ENCODE measurements around the gene SIL1.
"Not testable (repeated sequence)": the region's sequence is repeated elsewhere in the genome, so short reads cannot be mapped to it uniquely, and the experiment has no call there.

SIL1 gene

GRCh38 chr5:139137697-139138096 lies 60.5 kb downstream of the SIL1 start:
- no peak for DNase-seq

GRCh38 chr5:139134906-139135305 lies 63.3 kb downstream of the SIL1 start:
- DNase-seq = no peak

GRCh38 chr5:139133282-139133681 lies 64.9 kb downstream of the SIL1 start:
- no peak for DNase-seq

GRCh38 chr5:139132515-139132914 lies 65.7 kb downstream of the SIL1 start:
- no peak for DNase-seq

- DNase-seq = no peak
These were observed 66.2 kb downstream of the SIL1 start for GRCh38 chr5:139131921-139132432.

DNA sequence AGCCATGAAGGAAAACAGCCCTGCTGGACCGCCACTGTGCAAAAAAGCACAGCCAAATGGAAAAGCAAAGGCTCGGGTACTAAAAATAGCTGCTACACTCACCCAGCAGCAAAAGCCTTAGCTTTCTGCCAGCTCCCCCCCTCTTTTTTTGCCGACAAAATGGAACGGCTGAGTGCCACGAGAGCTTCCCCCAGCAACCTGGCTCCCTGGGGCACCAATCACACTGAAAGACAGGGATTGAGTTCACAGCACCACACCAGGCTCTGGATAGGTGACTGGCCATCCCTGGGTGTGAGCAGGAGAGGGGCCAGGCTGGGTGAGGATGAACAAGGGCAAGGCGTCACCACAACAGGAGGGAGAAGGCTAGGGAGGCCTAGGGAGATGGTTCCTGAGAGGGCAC lies 66.7 kb downstream of the SIL1 start:
- peak; percentile 56 for DNase-seq

DNA sequence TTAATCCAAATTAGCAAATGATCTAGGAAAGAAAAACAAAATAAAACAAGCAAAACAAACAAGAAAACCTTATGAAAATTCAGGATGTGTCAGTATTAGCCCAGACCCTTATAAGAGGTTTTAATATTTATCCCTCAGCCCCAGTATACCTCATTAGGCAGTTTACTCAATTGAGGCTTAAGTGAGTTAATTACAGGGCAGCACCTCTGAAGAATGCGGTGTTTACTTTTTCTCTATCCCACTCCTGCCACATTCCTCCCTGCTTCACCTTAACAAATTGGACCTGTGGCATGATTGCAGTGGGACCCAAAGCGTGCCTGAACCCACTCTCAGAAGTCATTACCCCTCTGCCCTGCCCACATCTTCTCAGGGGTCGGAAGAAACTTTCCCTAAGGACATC lies 67.1 kb downstream of the SIL1 start:
- no peak for DNase-seq

DNA sequence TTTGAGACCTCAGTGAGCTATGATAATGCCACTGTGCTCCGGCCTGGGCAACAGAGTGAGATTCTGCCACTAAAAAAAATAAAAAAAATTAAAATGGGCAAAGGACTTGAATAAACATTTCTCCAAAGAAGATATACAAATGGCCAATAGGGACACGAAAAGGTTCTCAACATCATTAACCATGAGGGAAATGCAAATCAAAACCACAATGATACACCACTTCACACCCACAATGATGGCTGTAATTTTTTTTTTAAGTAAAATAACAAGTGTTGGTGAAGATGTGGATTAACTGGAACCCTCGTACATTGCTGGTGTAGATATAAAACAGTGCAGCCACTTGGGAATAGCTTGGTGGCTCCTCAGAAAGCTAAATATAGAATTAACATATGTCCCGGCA lies 68.0 kb downstream of the SIL1 start:
- DNase-seq = no peak

DNA sequence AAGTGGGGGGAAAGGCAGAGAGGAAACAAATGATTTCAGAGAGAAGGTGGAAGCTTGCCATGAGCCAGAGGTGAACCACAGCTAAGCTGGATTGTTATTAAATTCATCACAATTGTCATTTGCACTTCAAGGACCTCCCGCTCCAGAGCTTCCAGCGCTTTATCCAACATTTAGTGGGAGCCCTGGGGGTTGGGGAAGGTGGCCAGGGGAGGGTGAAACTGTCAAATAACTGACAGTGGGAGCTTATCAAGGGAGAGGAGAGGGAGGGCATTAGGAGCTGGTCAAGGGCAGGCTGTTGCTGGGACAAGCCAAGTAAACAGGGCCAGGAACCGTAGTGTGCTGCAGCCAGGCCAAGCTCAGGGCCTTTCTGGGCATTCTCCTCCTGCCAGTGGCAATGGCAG lies 71.5 kb downstream of the SIL1 start:
- no peak for DNase-seq

GRCh38 chr5:139125991-139126390 lies 72.2 kb downstream of the SIL1 start:
- DNase-seq = no peak

GRCh38 chr5:139124774-139125520 lies 73.2 kb downstream of the SIL1 start:
- no peak for DNase-seq

DNA sequence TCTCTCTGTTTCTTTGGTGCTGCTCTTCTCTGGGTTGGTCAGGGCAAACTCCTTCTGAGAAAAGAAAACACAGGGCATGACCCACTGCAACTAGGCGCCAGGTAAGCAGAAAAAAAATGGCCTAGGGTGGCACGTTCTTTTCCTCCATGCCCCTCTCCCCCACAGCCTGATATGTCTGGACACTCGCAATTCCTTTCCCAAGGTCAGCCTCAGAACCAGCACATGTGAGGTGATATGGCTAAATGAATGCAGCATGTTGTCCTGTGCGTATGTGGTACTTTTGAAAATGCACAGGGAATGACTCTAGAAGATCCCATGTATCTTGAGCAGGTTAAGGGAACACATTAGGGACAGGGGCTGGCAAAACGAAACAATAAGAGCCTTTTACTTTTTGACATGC lies 77.0 kb downstream of the SIL1 start:
- DNase-seq = no peak

GRCh38 chr5:139120521-139120920 lies 77.6 kb downstream of the SIL1 start:
- DNase-seq = no peak

DNA sequence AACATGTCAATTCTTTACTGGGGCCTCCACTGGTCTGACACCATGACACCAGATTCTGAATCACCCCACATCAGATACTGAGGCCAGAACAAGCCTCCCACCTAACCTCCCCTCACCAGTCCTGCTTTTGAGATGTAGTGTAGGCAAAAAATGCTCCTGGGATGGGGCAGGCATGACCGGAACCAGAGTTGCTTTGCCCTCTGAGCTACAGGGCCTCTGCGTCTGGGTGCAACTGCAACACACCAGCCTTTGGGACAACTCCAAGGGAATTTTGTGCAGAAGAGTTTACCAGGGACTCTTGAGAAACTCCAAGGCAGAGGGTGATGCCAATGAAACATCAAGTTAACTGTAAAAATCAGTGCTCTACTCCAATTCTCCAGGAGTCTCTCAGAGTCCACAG lies 79.4 kb downstream of the SIL1 start:
- no peak for DNase-seq

- no peak for DNase-seq
These were observed 80.8 kb downstream of the SIL1 start for GRCh38 chr5:139117342-139117884.

DNA sequence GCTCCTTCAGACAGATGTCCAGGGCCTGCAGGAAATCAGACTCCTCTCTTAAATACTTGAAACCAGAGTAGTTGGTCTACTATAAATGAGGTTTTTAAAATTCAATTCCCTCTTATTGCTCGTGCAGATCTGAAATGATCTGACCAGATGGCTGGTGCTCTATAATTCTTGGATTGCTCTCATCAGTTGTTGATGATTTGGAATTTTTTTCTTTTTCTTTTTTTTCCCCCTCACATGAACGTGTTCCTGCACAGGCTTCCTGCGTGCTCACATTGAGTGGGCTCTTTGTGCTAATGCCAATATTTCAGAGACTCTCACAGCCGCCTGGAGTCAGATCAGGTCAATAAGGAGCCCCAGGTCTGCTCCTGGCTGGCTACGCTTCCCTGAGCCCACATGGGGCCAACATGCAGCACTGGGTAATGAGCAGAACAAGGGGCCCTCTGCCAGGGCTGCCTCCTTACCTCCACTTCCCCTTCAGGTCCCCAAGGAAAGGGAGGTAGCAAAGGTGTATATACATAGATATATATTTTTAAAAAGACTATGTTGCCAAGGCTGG lies 82.0 kb downstream of the SIL1 start:
- DNase-seq = no peak

- DNase-seq = no peak
These were observed 84.3 kb downstream of the SIL1 start for GRCh38 chr5:139113892-139114291.

- not testable (repeated sequence) for DNase-seq
These were observed 85.8 kb downstream of the SIL1 start for GRCh38 chr5:139112362-139112761.

DNA sequence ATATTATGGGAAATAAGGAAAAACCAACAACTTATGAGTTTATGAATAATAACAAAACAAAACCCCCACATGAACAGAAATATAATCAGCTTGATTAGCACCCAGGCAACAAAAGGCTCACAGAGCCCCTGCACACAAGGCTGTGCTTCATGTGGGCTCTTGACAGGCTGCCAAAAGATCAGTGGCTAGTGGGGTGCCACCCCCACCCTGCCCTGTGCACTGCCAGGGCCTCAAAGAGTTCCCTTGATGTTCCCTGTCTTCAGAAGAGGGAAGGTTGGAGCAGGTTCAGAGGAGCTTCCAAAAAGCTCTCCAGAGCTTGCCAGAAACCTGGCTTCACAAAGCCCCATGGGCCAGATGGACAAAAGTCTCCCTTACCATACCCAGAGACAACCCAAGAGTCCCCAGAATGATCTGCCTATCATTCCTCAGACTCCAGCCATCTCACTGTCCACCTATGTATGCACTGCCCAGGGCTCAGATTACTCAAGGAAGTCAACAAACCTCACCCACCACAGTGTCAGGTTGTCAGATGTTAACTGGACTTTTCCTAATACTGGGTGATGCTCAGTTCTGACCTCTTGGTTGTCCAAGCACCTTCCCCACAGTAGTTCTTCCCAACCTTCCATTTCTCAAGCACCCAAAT lies 87.5 kb downstream of the SIL1 start:
- DNase-seq = no peak

GRCh38 chr5:139108063-139108824 lies 89.9 kb downstream of the SIL1 start:
- no peak for DNase-seq

DNA sequence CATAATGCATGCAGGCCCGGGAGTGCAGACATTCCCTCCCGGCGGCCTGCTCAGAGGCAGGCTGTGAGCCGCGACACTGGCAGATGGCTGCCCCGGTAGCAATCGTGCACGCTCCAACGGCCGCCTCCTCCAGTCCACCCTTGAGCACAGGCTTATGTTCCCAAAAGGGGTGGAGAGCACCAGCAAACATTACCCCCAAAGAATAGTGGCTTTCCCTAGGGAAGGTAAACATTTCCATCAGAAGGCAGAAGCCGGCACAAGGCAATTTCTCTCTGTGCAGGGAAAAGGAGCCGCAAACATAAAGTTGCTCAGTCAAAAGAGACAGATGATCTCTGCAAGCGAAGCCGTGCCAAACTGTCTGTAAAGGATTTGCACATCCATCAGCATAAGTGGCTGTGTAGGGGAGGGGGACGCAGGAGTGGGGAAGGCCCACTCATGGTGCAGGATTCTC lies 92.5 kb downstream of the SIL1 start:
- no peak for DNase-seq

- DNase-seq = no peak
These were observed 93.4 kb downstream of the SIL1 start for GRCh38 chr5:139104577-139105276.

Measured in islet precursor cell (in vitro differentiated cells).